NCI-H345 (cell line): ENCODE results near the gene OPCML.

Experiments used
- DNase-seq: peaks from one replicate; lab custom pipeline; 2025; lab: John Stamatoyannopoulos, UW

OPCML gene

GRCh38 chr11:133291780-133292179 lies 240.5 kb downstream of the OPCML start:
- DNase-seq, result no peak

GRCh38 chr11:133285359-133285758 lies 246.9 kb downstream of the OPCML start:
- no peak for DNase-seq

DNA sequence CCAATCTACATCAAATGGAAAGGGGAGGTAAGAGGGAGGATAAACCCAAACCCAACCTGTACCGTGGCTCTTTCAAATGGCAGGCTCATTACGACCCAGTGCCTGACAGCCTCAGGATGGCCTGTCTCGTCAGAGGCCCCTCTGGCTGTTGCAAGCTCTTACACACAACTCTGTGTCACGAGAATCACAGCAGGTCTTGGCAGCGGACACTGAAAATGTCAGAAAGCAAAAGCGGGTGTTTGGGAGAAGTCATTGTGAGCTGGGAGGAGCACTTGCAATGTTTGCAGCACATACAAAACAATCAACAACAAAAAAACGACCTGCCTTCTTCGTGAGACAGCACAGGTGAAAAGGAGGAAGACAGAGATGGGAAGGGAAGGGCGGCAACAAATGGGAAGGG lies 248.1 kb downstream of the OPCML start:
- peak; percentile 73 for DNase-seq

- DNase-seq, result no peak
Observed at GRCh38 chr11:133277886-133278285, 254.4 kb downstream of the OPCML start.

DNA sequence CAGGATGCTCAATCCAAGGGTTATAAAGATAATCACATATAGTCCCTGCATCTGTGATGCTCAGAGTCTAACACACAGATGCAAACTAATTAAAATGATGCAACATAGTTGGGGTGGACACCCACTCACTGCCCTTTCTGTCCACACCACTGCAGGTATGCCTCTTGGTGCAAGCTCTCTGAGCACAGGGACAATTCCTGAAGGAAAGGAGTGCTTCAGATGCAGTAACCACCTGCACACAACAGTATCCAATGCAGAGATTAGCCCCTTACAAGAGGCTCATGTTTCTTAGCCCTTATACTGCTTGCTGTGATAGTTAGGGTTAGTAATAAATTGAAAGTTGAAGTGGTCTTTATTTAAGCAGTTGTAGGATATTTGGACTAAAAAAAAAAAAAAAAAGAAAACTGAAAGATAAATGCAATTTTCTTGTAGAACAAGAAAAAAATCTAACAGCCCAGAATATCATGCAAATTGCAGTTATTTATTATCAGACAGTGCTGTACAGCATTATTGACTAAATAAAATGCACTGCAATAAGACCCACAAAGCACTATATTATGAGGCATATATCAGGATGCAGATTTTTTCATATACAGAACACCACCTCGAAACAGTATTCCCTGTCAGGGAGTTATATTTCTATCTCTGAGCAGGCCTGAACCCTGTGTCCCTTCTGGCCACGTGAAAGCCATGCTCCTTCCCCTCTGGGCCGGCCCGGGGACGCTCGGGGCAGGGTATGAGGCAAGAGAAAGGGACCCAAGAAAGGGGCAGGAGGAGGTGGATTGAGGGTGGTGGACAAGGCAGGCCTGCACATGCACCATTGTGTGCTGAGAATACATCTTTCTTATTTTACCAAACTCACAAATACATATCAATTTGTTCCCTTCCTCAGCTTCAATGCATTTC lies 260.2 kb downstream of the OPCML start:
- no peak for DNase-seq

DNA sequence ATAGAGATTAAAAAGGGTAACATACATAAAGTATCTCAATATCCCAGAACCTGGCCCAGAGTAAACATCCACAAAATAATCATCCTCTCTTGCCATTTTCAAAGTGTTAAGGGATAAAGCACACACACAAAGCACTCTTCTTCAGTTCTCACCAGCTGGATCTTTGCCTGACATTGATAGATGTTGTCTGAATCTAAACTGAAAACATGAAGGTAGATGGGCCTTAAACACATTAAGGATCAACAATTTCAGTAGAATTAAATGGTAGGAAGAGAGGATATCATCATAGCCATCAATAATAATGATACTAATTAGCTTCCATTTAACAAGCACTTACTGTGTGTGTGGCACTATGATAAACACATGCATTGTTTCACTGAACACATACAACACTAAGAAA lies 261.1 kb downstream of the OPCML start:
- DNase-seq, result no peak

GRCh38 chr11:133269267-133269666 lies 263.0 kb downstream of the OPCML start:
- no peak for DNase-seq

DNA sequence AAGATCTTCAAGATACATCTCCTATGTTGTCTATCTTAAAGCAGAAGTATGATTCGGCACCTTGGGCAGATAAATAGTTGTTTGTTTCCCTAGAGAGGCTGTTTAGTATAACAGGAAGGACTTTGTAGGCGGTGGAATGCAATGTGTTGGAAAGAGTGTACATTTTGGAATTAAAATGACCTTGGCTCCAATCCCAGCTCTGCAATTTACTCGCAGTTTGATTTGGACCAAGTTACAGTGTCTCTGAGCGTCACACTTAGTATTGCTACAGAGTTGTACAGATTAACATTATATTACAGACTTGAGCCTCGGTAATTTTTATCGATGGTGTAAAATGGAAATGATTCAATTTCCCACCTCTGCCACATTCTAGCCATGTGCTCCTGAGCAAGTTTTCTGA lies 265.3 kb downstream of the OPCML start:
- no peak for DNase-seq

- no peak for DNase-seq
Observed at GRCh38 chr11:133265530-133266035, 266.7 kb downstream of the OPCML start.

GRCh38 chr11:133263332-133263731 lies 269.0 kb downstream of the OPCML start:
- DNase-seq, result no peak

DNA sequence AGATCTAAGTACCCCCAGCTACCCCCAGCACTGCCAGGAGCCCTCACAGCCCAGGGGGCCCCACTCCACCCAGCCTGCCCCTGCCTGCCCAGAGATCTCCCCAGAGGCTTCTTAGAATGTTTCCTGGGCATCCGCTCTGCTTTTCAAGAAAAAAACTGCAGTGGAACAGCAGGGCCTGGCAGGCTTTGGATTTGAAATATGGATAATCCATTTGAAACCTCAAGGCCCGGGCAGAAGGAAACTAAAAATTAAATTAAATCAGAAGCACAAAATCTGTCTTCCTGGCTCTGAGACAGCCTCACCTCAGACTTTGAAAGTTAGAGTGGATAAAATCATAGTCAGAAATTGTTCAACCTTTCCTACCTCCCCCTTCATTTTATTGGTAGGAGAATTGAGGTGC lies 273.6 kb downstream of the OPCML start:
- no peak for DNase-seq

- DNase-seq, result no peak
Observed at GRCh38 chr11:133254601-133255000, 277.7 kb downstream of the OPCML start.

- no peak for DNase-seq
Observed at GRCh38 chr11:133253570-133253969, 278.7 kb downstream of the OPCML start.

GRCh38 chr11:133251841-133252240 lies 280.5 kb downstream of the OPCML start:
- no peak for DNase-seq

GRCh38 chr11:133249530-133249929 lies 282.8 kb downstream of the OPCML start:
- DNase-seq, result no peak

DNA sequence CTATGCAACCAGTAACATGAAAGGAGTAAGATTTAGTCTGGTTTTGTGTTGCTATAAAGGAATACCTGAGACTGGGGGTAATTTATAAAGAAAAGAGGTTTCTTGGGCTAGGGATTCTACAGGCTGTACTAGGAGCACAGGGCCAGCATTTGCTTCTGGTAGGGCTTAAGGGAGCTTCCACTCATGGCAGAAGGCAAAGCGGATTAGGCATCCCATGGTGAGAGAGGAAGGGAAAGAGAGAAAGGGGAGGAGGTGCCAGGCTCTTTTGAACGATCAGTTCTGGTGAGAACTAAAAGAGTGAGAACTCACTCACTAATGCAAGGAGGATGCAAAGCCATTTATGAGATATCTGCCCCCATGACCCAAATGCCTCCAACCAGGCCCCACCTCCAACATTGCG lies 283.2 kb downstream of the OPCML start:
- no peak for DNase-seq

GRCh38 chr11:133243832-133244231 lies 288.5 kb downstream of the OPCML start:
- no peak for DNase-seq

DNA sequence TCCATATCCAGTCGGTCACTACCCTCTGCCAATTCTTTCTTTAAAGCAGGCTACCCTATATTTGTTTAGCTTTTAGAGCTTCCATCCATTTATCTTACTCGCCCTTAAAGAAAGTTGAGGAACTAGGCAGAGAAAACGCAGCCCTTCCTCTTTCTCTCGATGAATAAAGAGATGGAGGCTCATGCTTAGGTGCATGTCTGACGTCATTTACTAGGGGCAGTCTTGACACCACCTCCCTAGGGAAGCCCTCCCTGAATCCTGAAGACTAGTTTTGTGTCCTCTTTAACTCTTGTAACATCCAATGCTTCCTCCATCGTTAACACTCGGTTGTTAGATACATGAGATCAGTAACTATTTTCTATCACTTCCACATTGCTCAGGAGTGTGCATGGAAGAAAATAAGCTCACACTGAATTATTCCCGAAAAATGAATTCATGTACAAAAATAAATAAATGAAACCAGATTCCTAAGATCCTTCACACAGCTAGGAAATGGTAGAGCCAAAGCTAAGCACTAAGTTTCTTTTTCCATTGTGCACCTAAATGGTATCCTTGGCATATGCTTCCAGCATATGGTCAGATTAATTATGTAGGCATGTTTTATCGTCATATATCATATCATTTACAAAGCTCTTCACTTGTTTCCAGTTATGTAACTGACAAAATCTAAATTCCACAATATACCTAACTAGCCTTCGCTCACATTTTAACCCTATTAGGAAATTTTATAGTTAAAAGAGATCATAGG lies 291.2 kb downstream of the OPCML start:
- no peak for DNase-seq

GRCh38 chr11:133239575-133239974 lies 292.7 kb downstream of the OPCML start:
- DNase-seq, result no peak

DNA sequence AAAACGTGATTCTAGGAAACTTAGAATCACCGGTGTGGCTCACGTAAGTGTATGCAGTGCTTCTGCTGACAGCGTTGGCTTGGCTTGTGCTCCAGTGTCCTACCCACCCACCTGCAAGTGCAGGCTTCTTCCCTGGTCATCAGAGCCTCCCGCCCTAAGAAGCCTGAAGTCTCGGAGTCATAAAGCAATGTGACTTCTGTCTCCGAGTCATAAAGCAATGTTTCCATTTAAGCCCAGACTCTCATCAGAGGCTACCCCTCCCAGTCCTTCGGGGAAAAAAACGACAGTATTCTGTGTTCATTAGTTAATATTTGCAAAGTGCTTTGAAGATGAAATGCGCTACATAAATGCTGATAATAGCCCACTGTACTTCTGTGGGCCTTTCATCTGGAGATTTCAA lies 293.8 kb downstream of the OPCML start:
- DNase-seq, result no peak

DNA sequence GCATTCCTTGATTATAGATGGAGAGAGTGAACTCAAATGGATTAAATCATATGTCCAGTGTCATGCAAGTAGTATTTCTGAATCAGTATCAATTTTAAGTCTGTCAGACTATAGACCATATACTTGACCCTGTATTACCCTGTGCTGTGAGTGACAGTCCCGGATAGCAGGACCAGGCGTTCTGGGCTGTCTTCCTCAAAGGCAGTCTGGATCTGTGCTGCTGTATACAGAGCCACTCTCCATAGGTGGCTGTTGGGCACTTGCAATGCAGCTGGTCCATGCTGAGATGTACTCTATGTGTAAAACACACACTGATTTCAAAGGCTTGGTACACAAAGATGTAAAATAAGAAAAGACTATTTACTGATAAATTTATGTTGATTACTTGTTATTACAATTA lies 294.3 kb downstream of the OPCML start:
- peak; percentile 20 for DNase-seq

DNA sequence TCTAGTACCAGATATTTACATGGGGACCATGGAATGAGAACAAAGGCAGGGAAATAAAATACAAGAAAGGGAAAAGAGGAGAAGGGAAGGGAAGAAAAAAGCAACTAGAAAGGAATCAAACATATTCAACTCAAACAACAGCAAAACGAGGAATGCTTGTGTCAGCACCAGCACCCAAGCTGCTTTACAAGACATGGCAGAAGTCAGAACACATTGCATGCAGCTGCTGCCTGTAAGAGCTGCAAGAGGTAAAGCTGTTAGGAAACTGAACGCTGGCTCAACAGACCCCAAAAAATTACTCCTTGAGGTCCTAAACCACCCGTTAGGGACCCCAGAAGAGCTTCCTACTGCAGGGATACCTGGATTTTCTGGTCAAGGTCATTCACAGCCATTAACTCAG lies 296.9 kb downstream of the OPCML start:
- DNase-seq, result no peak

DNA sequence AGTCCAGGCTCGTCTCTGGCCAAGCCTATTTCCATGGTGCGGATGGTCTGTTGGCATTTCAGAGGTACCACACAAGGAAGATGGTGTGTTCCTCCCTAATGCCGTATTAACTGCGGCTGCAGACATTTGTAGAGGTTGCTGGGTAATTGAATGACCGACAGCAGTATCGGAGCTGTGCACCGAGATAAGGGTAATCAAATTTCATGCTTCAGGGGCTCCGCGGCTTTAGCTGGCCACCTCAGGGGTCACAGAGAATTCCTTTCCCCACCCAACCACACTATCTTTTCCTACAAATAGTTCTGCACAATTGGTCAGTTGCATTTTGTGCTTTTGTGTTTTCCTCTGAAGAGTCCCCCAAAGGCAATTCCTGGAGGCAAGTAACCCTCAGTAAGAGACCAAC lies 297.4 kb downstream of the OPCML start:
- DNase-seq, result no peak
